Smooth muscle cell (in vitro differentiated cells): ENCODE measurements around the gene SUFU. TPM values are rescaled to one million over a fixed set of nuclear protein-coding genes. Genes with fewer than 3 reads are reported as not detected.

Source experiments
- DNase-seq: peaks from one replicate; lab custom pipeline; 2025; ENCODE audit not compliant: unreplicated experiment; lab: John Stamatoyannopoulos, UW
- H2AFZ ChIP-seq: fragments of 200-600 bp; sonication (generic); 2 replicates; pipeline ENCODE4 v1.6.0; 2016; ENCODE audit warnings: antibody characterized with exemption, low read depth, mild to moderate bottlenecking
- H3F3A ChIP-seq: fragments of 200-600 bp; sonication (generic); 2 replicates; pipeline ENCODE4 v1.6.0; 2017; ENCODE audit warnings: antibody characterized with exemption, low read depth
- H3K27ac ChIP-seq: fragments of 200-600 bp; sonication (generic); 2 replicates; pipeline ENCODE4 v1.5.1; 2016; ENCODE audit warnings: low read depth, mild to moderate bottlenecking
- H3K27me3 ChIP-seq: fragments of 200-600 bp; sonication (generic); 2 replicates; pipeline ENCODE4 v1.6.1; 2016; ENCODE audit warnings: low read depth, mild to moderate bottlenecking
- H3K36me3 ChIP-seq: fragments of 200-600 bp; sonication (generic); 2 replicates; pipeline ENCODE4 v1.5.1; 2016; ENCODE audit warnings: low read depth
- H3K4me1 ChIP-seq: fragments of 200-600 bp; sonication (generic); 2 replicates; pipeline ENCODE4 v1.5.1; 2016; ENCODE audit warnings: low read depth
- H3K4me2 ChIP-seq: fragments of 200-600 bp; sonication (generic); 2 replicates; pipeline ENCODE4 v1.6.0; 2016; ENCODE audit warnings: mild to moderate bottlenecking
- H3K4me3 ChIP-seq: fragments of 200-600 bp; sonication (generic); 2 replicates; pipeline ENCODE4 v1.5.1; 2016; ENCODE audit warnings: mild to moderate bottlenecking
- H3K79me2 ChIP-seq: fragments of 200-600 bp; sonication (generic); 2 replicates; pipeline ENCODE4 v1.6.0; 2016; ENCODE audit warnings: low read depth, mild to moderate bottlenecking
- H3K9ac ChIP-seq: fragments of 200-600 bp; sonication (generic); 2 replicates; pipeline ENCODE4 v1.6.0; 2016; ENCODE audit warnings: low read depth
- H3K9me3 ChIP-seq: fragments of 200-600 bp; sonication (generic); replicated peaks from 2 replicates; pipeline ENCODE4 v1.5.1; 2016; ENCODE audit warnings: low read depth
- H4K20me1 ChIP-seq: fragments of 200-600 bp; sonication (generic); 2 replicates; pipeline ENCODE4 v1.6.0; 2016; ENCODE audit warnings: low read depth
- CTCF ChIP-seq: fragments of 200-600 bp; sonication (generic); IDR thresholded peaks from 2 replicates; pipeline ENCODE4 v1.5.1; 2017; ENCODE audit warnings: borderline replicate concordance, mild to moderate bottlenecking, antibody characterized with exemption; ENCODE audit not compliant: insufficient read depth, poor library complexity, severe bottlenecking
- WGBS: methylation state at CpG from one replicate; pipeline ENCODE4 v1.1.7; 2016; ENCODE audit warnings: low lambda C conversion rate; 5-methylcytosine and 5-hydroxymethylcytosine counted together
- polyA plus RNA-seq: library from polyadenylated mRNA; unstranded; fragments of >200 nt; fragmentation: Nextera tagmentation; extraction: Ambion mirVana; gene quantifications from 2 replicates; pipeline ENCODE4 v1.2.1, GENCODE V29; 2016
- total RNA-seq: library from RNA; depleted of rRNA; stranded (reverse); fragments of >200 nt; gene quantifications from 2 replicates; pipeline ENCODE4 v1.2.3, GENCODE V29; 2014

The SUFU gene
- total and polyA plus RNA-seq, 2 experiments from 2014 or later = 8.5 to 17.2 TPM

DNA sequence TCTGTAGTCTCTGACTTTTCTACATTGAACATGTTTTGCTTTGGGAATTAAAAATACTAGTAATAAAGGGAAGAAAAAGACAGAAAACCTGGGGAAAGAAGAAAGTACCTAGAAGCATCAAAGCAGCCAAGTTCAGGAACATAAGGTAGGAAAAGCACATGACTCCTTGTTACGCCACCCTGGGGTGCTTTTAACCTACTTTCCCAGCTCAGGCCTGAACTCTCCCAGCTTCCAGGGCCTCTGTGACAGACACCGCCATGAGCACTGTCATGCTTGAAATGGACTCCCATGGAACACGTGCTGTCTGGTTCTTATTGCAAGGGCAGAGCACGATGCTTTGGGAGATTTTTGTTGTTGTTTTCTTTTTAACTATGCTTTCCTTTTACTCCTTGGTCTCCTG, 12.6 kb upstream of the SUFU start:
- Histone ChIP-seq H3K4me2 (no peak overlapping the region), H4K20me1 (peaks cover 80% of the 10 kb centered on the region), H3K36me3 (no peaks in the 10 kb centered on the region)

GRCh38 chr10:102492344-102492939, 11.3 kb upstream of the SUFU start:
- H2AFZ ChIP-seq = no peak overlapping the region
- WGBS = 95% methylated on average over 7 of the region's 7 CpGs
- no peaks in the 10 kb centered on the region for H3K9me3 ChIP-seq
- H3K36me3 ChIP-seq = no peaks in the 10 kb centered on the region
- no peak overlapping the region for H3K27ac ChIP-seq
- H3K9ac ChIP-seq = no peak overlapping the region
- H3F3A ChIP-seq = no peaks in the 10 kb centered on the region
- H3K4me3 ChIP-seq = no peak overlapping the region
- H3K4me1 ChIP-seq = no peaks in the 10 kb centered on the region
- no peak for DNase-seq
- no peak overlapping the region for H3K4me2 ChIP-seq
- H3K79me2 ChIP-seq = peaks cover 81% of the 10 kb centered on the region
- peaks cover 93% of the 10 kb centered on the region for H4K20me1 ChIP-seq
- no peak for TF ChIP-seq CTCF
- H3K27me3 ChIP-seq = no peaks in the 10 kb centered on the region

More for the DNA sequence above, 12.6 kb upstream of the SUFU start:
- 98% methylated on average over 4 of the region's 4 CpGs for WGBS
- Histone ChIP-seq H3K27me3 (no peaks in the 10 kb centered on the region), H3K9me3 (no peaks in the 10 kb centered on the region), H3K9ac (no peak overlapping the region), H2AFZ (no peak overlapping the region), H3F3A (no peaks in the 10 kb centered on the region), H3K27ac (no peak overlapping the region), H3K4me1 (no peaks in the 10 kb centered on the region), H3K4me3 (no peak overlapping the region), H3K79me2 (peaks cover 68% of the 10 kb centered on the region)
- DNase-seq = no peak
- no peak for TF ChIP-seq CTCF

GRCh38 chr10:102492983-102493382, 10.8 kb upstream of the SUFU start:
- H3K9me3 ChIP-seq = no peaks in the 10 kb centered on the region
- WGBS = 71% methylated on average over 2 of the region's 2 CpGs
- no peak for DNase-seq
- no peak overlapping the region for H3K4me3 ChIP-seq
- H3K4me2 ChIP-seq = no peak overlapping the region
- H3K9ac ChIP-seq = no peak overlapping the region
- no peaks in the 10 kb centered on the region for H3K4me1 ChIP-seq
- no peak overlapping the region for H2AFZ ChIP-seq
- H4K20me1 ChIP-seq = peaks cover 96% of the 10 kb centered on the region
- TF ChIP-seq CTCF = no peak
- H3K27ac ChIP-seq = peak overlapping the region; percentile 23
- H3K79me2 ChIP-seq = peaks cover 86% of the 10 kb centered on the region
- no peaks in the 10 kb centered on the region for H3K27me3 ChIP-seq
- no peaks in the 10 kb centered on the region for H3F3A ChIP-seq
- no peaks in the 10 kb centered on the region for H3K36me3 ChIP-seq

- H3K27ac ChIP-seq = peak overlapping the region; percentile 33
- no peaks in the 10 kb centered on the region for H3K4me1 ChIP-seq
- no peaks in the 10 kb centered on the region for H3K9me3 ChIP-seq
- H3K27me3 ChIP-seq = no peaks in the 10 kb centered on the region
- 79% methylated on average over 2 of the region's 2 CpGs for WGBS
- H3K79me2 ChIP-seq = peaks cover 91% of the 10 kb centered on the region
- no peak for DNase-seq
- no peaks in the 10 kb centered on the region for H3K36me3 ChIP-seq
- H3F3A ChIP-seq = no peaks in the 10 kb centered on the region
- no peak overlapping the region for H3K4me2 ChIP-seq
- H3K4me3 ChIP-seq = no peak overlapping the region
- H3K9ac ChIP-seq = no peak overlapping the region
- TF ChIP-seq CTCF = no peak
- no peak overlapping the region for H2AFZ ChIP-seq
- peaks cover 96% of the 10 kb centered on the region for H4K20me1 ChIP-seq
Measured at GRCh38 chr10:102493771-102494170, 10.0 kb upstream of the SUFU start.
